Measurements from ENCODE around the gene WDFY4. TPM values are rescaled to one million over a fixed set of nuclear protein-coding genes. Genes with fewer than 3 reads are reported as not detected.
A peak's percentile ranks its signal among the peaks of the same experiment; 100 is the strongest.

The WDFY4 gene
- polyA plus RNA-seq, 2 of the 4 experiments (the other 2 are of a cell fraction) = not detected

DNA sequence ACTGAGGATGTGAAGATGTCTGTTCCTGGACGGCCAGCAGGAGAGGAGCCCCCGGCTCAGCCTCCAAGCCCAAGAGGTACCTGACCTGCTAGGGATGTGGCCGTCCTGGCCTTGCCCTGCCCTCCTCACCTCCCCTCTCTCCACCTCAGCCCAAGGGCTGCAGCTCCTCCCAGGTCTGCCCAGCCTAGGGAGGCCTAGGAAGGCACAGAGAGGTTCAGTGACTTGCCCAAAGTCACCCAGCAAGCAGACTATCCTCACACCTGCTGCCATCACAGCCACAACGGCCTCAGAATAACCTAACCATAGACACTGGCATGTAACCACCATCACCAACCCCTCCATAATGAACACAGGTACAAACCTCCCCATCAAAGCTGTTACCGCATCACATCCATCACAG is 293.6 kb downstream of the WDFY4 start:
- Histone ChIP-seq H3K4me2 (no peak overlapping the region), H3K9me3 (no peaks in the 10 kb centered on the region), H3K4me1 (no peaks in the 10 kb centered on the region), H3K27ac (no peak overlapping the region), H3K4me3 (no peak overlapping the region)
- DNase-seq (ENCODE audit: low read depth in 1 of 2, low spot score in 1 of 2) (no peak), ATAC-seq (no peak), FAIRE-seq (no peak)
- POLR2A ChIA-PET = no interaction called here
- CTCF ChIA-PET = interaction anchor here (0.9 to 1.3 kb wide), 4 partner anchors 183 to 541 kb away, joined by 3 to 6 read pairs (median 4); no protein-coding TSS in a partner anchor
- TF ChIP-seq POLR2A (IDR thresholded peaks at IDR 0.05; ENCODE audit: low read length) (no peak), FOSL2 (IDR thresholded peaks at IDR 0.05) (no peak), FOSL2 (CRISPR knock-in tag; IDR thresholded peaks at IDR 0.05) (no peak), FOSB (CRISPR knock-in tag; IDR thresholded peaks at IDR 0.05) (no peak), RAD21 (conservative IDR thresholded peaks at IDR 0.05 in 1 of 2, IDR thresholded peaks at IDR 0.05 in 1 of 2) (no peak), FOXS1 (CRISPR knock-in tag; IDR thresholded peaks at IDR 0.05) (no peak), HDAC2 (IDR thresholded peaks at IDR 0.05) (no peak), POLR2AphosphoS2 (conservative IDR thresholded peaks at IDR 0.05; ENCODE audit: low read length) (no peak), HOXB13 (CRISPR knock-in tag; IDR thresholded peaks at IDR 0.05; ENCODE audit: low read depth) (no peak), ATOH8 (CRISPR knock-in tag; IDR thresholded peaks at IDR 0.05; ENCODE audit: low read depth) (no peak), KDM5A (IDR thresholded peaks at IDR 0.05) (no peak), CHD4 (IDR thresholded peaks at IDR 0.05; ENCODE audit: borderline replicate concordance) (no peak), RARB (CRISPR knock-in tag; IDR thresholded peaks at IDR 0.05) (no peak), ELK1 (IDR thresholded peaks at IDR 0.05; ENCODE audit: low read depth, low read length) (no peak), ESRRA (IDR thresholded peaks at IDR 0.05; ENCODE audit: borderline replicate concordance, low read length) (no peak)
- WGBS (ENCODE audit: missing lambda C conversion rate) = 38% methylated on average over 5 of the region's 5 CpGs

DNA sequence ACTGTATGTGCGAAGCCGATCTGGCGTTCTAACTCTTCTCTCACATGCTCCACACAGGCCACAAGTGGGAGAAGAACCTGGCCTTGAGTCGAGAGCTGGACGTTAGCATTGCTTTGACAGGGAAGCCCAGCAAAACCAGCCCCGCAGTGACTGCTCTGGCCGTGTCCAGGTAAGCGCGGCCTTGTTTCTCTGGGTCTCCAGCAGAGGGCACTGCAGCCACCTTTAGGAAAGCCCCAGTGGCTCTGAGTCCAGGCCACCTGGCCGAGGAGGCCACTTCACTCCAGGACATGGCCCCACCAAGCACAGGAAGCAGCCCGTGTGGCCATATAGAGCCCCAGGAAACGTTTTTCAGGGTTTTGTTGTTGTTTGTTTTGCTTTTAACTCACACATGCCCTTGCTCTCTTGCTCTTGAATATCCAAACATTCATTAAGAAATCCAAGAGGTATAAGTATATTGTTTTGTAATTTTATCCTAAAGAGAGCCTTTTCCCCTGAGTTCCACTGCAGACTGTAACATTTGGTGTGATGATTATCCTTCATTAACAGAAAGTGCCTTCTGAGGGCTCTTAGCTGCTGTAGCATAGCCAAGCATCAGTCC is 296.7 kb downstream of the WDFY4 start:
- H3K9me3 ChIP-seq = no peaks in the 10 kb centered on the region
- no peak overlapping the region for H3K4me3 ChIP-seq
- no peaks in the 10 kb centered on the region for H3K4me1 ChIP-seq
- WGBS (ENCODE audit: missing lambda C conversion rate) = 6% methylated on average over 12 of the region's 12 CpGs
- ATAC-seq (peak; percentile 84 to 98; a peak in 4 of 6 replicates), FAIRE-seq (no peak), DNase-seq (ENCODE audit: low read depth in 1 of 2, low spot score in 1 of 2) (peak; percentile 51 to 67)
- POLR2A ChIA-PET = no interaction called here
- peak; percentile 71 for TF ChIP-seq CTCF (IDR thresholded peaks at IDR 0.05)
- peak; percentile 69 to 74 for TF ChIP-seq RAD21 (conservative IDR thresholded peaks at IDR 0.05 in 1 of 2, IDR thresholded peaks at IDR 0.05 in 1 of 2)
- peak; percentile 67 for TF ChIP-seq SMC3 (IDR thresholded peaks at IDR 0.05)
- TF ChIP-seq HOXB5 (CRISPR knock-in tag; IDR thresholded peaks at IDR 0.05) = no peak
- TF ChIP-seq GATA3 (IDR thresholded peaks at IDR 0.05; ENCODE audit: borderline replicate concordance) = no peak
- no peak overlapping the region for H3K4me2 ChIP-seq
- CTCF ChIA-PET = interaction anchor here (0.6 to 3.5 kb wide), 10 partner anchors 12 to 427 kb away, joined by 3 to 10 read pairs (median 4); no protein-coding TSS in a partner anchor
- H3K27ac ChIP-seq = no peak overlapping the region

GRCh38 chr10:48982584-48982983 is 297.9 kb downstream of the WDFY4 start:
- CTCF ChIA-PET = interaction anchor here (1.2 to 3.5 kb wide), 6 partner anchors 17 to 425 kb away, joined by 4 to 10 read pairs (median 8); no protein-coding TSS in a partner anchor
- H3K4me3 ChIP-seq = no peak overlapping the region
- FAIRE-seq = no peak
- DNase-seq (ENCODE audit: low read depth in 1 of 2, low spot score in 1 of 2) = no peak
- no peak overlapping the region for H3K27ac ChIP-seq
- 26% methylated on average over 5 of the region's 5 CpGs for WGBS (ENCODE audit: missing lambda C conversion rate)
- no peak for ATAC-seq
- H3K4me1 ChIP-seq = no peaks in the 10 kb centered on the region
- TF ChIP-seq CBX2 (IDR thresholded peaks at IDR 0.05; ENCODE audit: borderline replicate concordance, low read depth) (no peak), HEYL (CRISPR knock-in tag; IDR thresholded peaks at IDR 0.05) (no peak), MYC (IDR thresholded peaks at IDR 0.05; ENCODE audit: borderline replicate concordance, low read length) (no peak), CHD4 (IDR thresholded peaks at IDR 0.05; ENCODE audit: borderline replicate concordance) (no peak), HDAC2 (IDR thresholded peaks at IDR 0.05) (no peak), RAD21 (conservative IDR thresholded peaks at IDR 0.05 in 1 of 2, IDR thresholded peaks at IDR 0.05 in 1 of 2) (no peak), POLR2A (IDR thresholded peaks at IDR 0.05; ENCODE audit: low read length) (no peak), HOXB13 (CRISPR knock-in tag; IDR thresholded peaks at IDR 0.05; ENCODE audit: low read depth) (no peak), EHMT2 (IDR thresholded peaks at IDR 0.05; ENCODE audit: low read depth) (no peak), RARB (CRISPR knock-in tag; IDR thresholded peaks at IDR 0.05) (no peak), ELK1 (IDR thresholded peaks at IDR 0.05; ENCODE audit: low read depth, low read length) (no peak), KDM5A (IDR thresholded peaks at IDR 0.05) (no peak), RNF2 (IDR thresholded peaks at IDR 0.05; ENCODE audit: borderline replicate concordance, low read depth) (no peak), HOXB5 (CRISPR knock-in tag; IDR thresholded peaks at IDR 0.05) (no peak), ZFP36 (IDR thresholded peaks at IDR 0.05; ENCODE audit: borderline replicate concordance, partially characterized antibody) (no peak)
- no peaks in the 10 kb centered on the region for H3K9me3 ChIP-seq
- no peak overlapping the region for H3K4me2 ChIP-seq
- POLR2A ChIA-PET = no interaction called here
